HEK293 (cell line): Measurements from ENCODE around the gene VWCE.

Experiments used
- CTCF ChIA-PET: fragments of 350-600 bp; formaldehyde crosslinking; extraction: SDS; loops from one replicate; lab custom pipeline; 2021; ENCODE audit warnings: antibody characterized with exemption; lab: Yijun Ruan, JAX
- POLR2A ChIA-PET: fragments of 300-600 bp; formaldehyde crosslinking; extraction: SDS; loops from one replicate; lab custom pipeline; 2020; ENCODE audit warnings: antibody characterized with exemption, inconsistent platforms; lab: Yijun Ruan, JAX
- H3K27ac ChIP-seq: fragments of 200-500 bp; sonication (Bioruptor generic); 2 replicates; pipeline ENCODE4 v1.5.1; 2014; ENCODE audit warnings: low read depth, low read length, control low read depth, inconsistent platforms; ENCODE audit errors: extremely low read depth
- H3K36me3 ChIP-seq, 2 experiments: fragments of 200-500 bp in 1 of 2; sonication (Bioruptor generic) in 1 of 2; 1 replicate in 1 of 2; 2 replicates in 1 of 2; pipeline ENCODE4 v1.5.1; 2014 to 2017; ENCODE audit warnings: inconsistent platforms in 2 of 2, low read length in 2 of 2; ENCODE audit not compliant: control insufficient read depth in 2 of 2, insufficient read depth in 1 of 2
- H3K4me1 ChIP-seq: fragments of 200-500 bp; sonication (Bioruptor generic); 2 replicates; pipeline ENCODE4 v1.5.1; 2014; ENCODE audit warnings: mild to moderate bottlenecking, low read length, inconsistent platforms; ENCODE audit not compliant: control insufficient read depth, insufficient read depth
- H3K4me3 ChIP-seq: 2 replicates; pipeline ENCODE4 v1.5.1; 2011; ENCODE audit warnings: low read depth, mild to moderate bottlenecking, control low read depth, low read length, moderate library complexity
- H3K9me3 ChIP-seq: fragments of 200-500 bp; sonication (Bioruptor generic); 2 replicates; pipeline ENCODE4 v1.5.1; 2014; ENCODE audit warnings: low read depth, low read length, inconsistent platforms; ENCODE audit not compliant: control insufficient read depth, insufficient read depth
- FEZF1 ChIP-seq: fragments of 450-650 bp; formaldehyde crosslinking; IDR thresholded peaks from 2 replicates; pipeline ENCODE4 v1.5.1; 2016; ENCODE audit warnings: missing biosample characterization, missing genetic modification characterization
- HOXD13 ChIP-seq: sonication (generic); formaldehyde crosslinking; IDR thresholded peaks from 2 replicates; pipeline ENCODE4 v1.8.0; 2022; ENCODE audit warnings: missing genetic modification reagents, borderline replicate concordance
- KLF10 ChIP-seq: fragments of 450-650 bp; IDR thresholded peaks from 2 replicates; pipeline ENCODE4 v1.5.1; 2018; ENCODE audit warnings: missing biosample characterization, mild to moderate bottlenecking, missing genetic modification characterization
- MZF1 ChIP-seq: fragments of 450-650 bp; formaldehyde crosslinking; IDR thresholded peaks from 2 replicates; pipeline ENCODE4 v1.5.1; 2017; ENCODE audit warnings: missing biosample characterization, missing genetic modification characterization, borderline replicate concordance
- TRIM28 ChIP-seq: IDR thresholded peaks from 2 replicates; pipeline ENCODE4 v1.6.1; 2011; ENCODE audit warnings: low read length, control low read depth, borderline replicate concordance
- ZBTB20 ChIP-seq: fragments of 450-650 bp; formaldehyde crosslinking; IDR thresholded peaks from 2 replicates; pipeline ENCODE4 v1.5.1; 2016; ENCODE audit warnings: missing biosample characterization, missing genetic modification characterization
- ZFP69B ChIP-seq: fragments of 450-650 bp; formaldehyde crosslinking; IDR thresholded peaks from 2 replicates; pipeline ENCODE4 v1.5.1; 2016; ENCODE audit warnings: missing biosample characterization, missing genetic modification characterization
- ZNF112 ChIP-seq: fragments of 450-650 bp; formaldehyde crosslinking; IDR thresholded peaks from 2 replicates; pipeline ENCODE4 v1.5.0; 2017; ENCODE audit warnings: missing biosample characterization, missing genetic modification characterization
- ZNF114 ChIP-seq: fragments of 450-650 bp; formaldehyde crosslinking; IDR thresholded peaks from 2 replicates; pipeline ENCODE4 v1.5.0; 2017; ENCODE audit warnings: missing biosample characterization, missing genetic modification characterization
- ZNF121 ChIP-seq: fragments of 450-650 bp; formaldehyde crosslinking; IDR thresholded peaks from 2 replicates; pipeline ENCODE4 v1.5.1; 2016; ENCODE audit warnings: missing biosample characterization, missing genetic modification characterization
- ZNF132 ChIP-seq: fragments of 450-650 bp; formaldehyde crosslinking; IDR thresholded peaks from 2 replicates; pipeline ENCODE4 v1.5.1; 2017; ENCODE audit warnings: missing biosample characterization, missing genetic modification characterization, borderline replicate concordance
- ZNF133 ChIP-seq: fragments of 450-650 bp; formaldehyde crosslinking; IDR thresholded peaks from 2 replicates; pipeline ENCODE4 v1.5.1; 2016; ENCODE audit warnings: missing biosample characterization, missing genetic modification characterization
- ZNF138 ChIP-seq: fragments of 450-650 bp; formaldehyde crosslinking; IDR thresholded peaks from 2 replicates; pipeline ENCODE4 v1.5.1; 2016; ENCODE audit warnings: missing biosample characterization, missing genetic modification characterization, borderline replicate concordance
- ZNF174 ChIP-seq: fragments of 450-650 bp; formaldehyde crosslinking; IDR thresholded peaks from 2 replicates; pipeline ENCODE4 v1.5.0; 2017; ENCODE audit warnings: missing biosample characterization, mild to moderate bottlenecking, missing genetic modification characterization
- ZNF239 ChIP-seq: fragments of 450-650 bp; formaldehyde crosslinking; IDR thresholded peaks from 2 replicates; pipeline ENCODE4 v1.5.1; 2016; ENCODE audit warnings: missing biosample characterization, missing genetic modification characterization
- ZNF292 ChIP-seq: fragments of 450-650 bp; formaldehyde crosslinking; IDR thresholded peaks from 2 replicates; pipeline ENCODE4 v1.5.1; 2016; ENCODE audit warnings: low read depth, missing biosample characterization, missing genetic modification characterization, borderline replicate concordance
- ZNF530 ChIP-seq: fragments of 450-650 bp; formaldehyde crosslinking; IDR thresholded peaks from 2 replicates; pipeline ENCODE4 v1.5.1; 2016; ENCODE audit warnings: low read depth, missing biosample characterization, missing genetic modification characterization
- ZNF561 ChIP-seq: fragments of 450-650 bp; IDR thresholded peaks from 2 replicates; pipeline ENCODE4 v1.5.1; 2018; ENCODE audit warnings: missing biosample characterization, missing genetic modification characterization, borderline replicate concordance
- ZNF629 ChIP-seq: fragments of 450-650 bp; formaldehyde crosslinking; IDR thresholded peaks from 2 replicates; pipeline ENCODE4 v1.5.1; 2017; ENCODE audit warnings: missing biosample characterization, missing genetic modification characterization
- ZNF830 ChIP-seq: fragments of 450-650 bp; IDR thresholded peaks from 2 replicates; pipeline ENCODE4 v1.5.0; 2018; ENCODE audit warnings: missing biosample characterization, missing genetic modification characterization, low read depth, mild to moderate bottlenecking, moderate library complexity
- ZSCAN30 ChIP-seq: fragments of 450-650 bp; IDR thresholded peaks from 2 replicates; pipeline ENCODE4 v1.5.1; 2018; ENCODE audit warnings: missing biosample characterization, mild to moderate bottlenecking, missing genetic modification characterization, moderate library complexity
- TF ChIP-seq, protein P1 (sequence below): sonication (generic); formaldehyde crosslinking; IDR thresholded peaks from 2 replicates; pipeline ENCODE4 v1.8.1; 2022; ENCODE audit warnings: mild to moderate bottlenecking, moderate library complexity, missing genetic modification reagents
- TF ChIP-seq, protein P2 (sequence below): fragments of 450-650 bp; formaldehyde crosslinking; IDR thresholded peaks from 2 replicates; pipeline ENCODE4 v1.5.1; 2016; ENCODE audit warnings: missing biosample characterization, missing genetic modification characterization

The VWCE gene

DNA sequence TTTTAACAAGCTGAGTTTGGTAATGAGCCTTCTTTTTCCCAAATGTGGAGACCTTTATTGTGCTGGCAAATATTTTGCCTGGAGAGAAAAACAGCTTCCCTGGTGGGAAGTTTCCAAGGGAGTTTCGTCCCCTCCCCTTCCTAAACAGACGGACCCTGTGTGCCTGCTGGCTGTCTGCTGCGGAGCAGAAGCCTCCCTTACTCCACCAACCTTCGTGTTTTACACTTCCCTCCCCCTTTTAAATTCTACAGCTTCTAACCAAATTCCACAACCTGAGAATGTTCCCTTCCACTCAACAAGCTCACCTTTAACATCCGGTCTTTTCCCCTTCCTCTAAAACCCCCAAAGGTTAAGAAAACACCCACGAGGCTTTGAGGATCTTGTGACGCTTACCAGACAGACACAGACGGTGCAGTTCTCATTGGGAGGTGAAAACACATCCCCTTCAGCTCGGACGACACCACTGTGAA, 17.1 kb downstream of the VWCE start:
- H3K27ac ChIP-seq = no peak overlapping the region
- ChIA-PET POLR2A (no interaction called here), CTCF (interaction anchor here (0.6 kb wide), 1 partner anchor 107 kb away, joined by 3 read pairs; no protein-coding TSS in a partner anchor)
- TF ChIP-seq ZNF830 (tag by site-specific recombination) (no peak), ZNF530 (tag by site-specific recombination) (no peak), FEZF1 (no peak), ZFP69B (tag by site-specific recombination) (no peak), ZNF561 (no peak), ZNF133 (tag by site-specific recombination) (no peak)
- peaks cover 0 to 35% of the 10 kb centered on the region in 2 experiments; a peak in 1 of 3 replicates for H3K36me3 ChIP-seq
- no peak overlapping the region for H3K4me3 ChIP-seq
- H3K4me1 ChIP-seq = no peaks in the 10 kb centered on the region
- no peaks in the 10 kb centered on the region for H3K9me3 ChIP-seq

- Histone ChIP-seq H3K4me1 (no peaks in the 10 kb centered on the region), H3K4me3 (no peak overlapping the region), H3K9me3 (no peaks in the 10 kb centered on the region), H3K36me3 (peaks cover 0 to 28% of the 10 kb centered on the region in 2 experiments; a peak in 1 of 3 replicates), H3K27ac (no peak overlapping the region)
- ChIA-PET POLR2A (no interaction called here), CTCF (interaction anchor here (0.6 kb wide), 1 partner anchor 108 kb away, joined by 3 read pairs; no protein-coding TSS in a partner anchor)
- TF ChIP-seq ZNF629 (tag by site-specific recombination) = no peak
- TF ChIP-seq ZNF121 (tag by site-specific recombination) = peak; percentile 64; the same call in 1 of the 2 replicates
Observed at GRCh38 chr11:61277186-61278000, 17.7 kb downstream of the VWCE start.

DNA sequence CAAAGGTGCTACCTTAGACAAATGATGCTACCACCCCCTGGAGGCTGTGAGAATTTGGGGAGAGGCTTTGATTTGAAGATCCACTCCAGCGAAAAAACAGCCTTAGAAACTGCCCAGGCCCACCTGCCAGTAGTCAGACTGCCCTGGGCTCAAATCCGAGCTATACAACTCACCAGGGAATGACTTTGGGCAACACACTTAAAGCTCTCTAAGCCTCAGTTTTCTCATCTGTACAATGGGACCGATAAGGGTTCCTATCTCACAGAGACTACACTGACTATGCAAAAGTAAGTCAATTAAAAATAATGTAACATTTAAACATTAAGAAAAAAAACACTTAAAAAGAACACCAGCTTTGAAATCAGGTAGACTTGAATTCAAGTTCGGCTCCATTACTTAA, 19.9 kb downstream of the VWCE start:
- Histone ChIP-seq H3K27ac (no peak overlapping the region), H3K4me3 (no peak overlapping the region), H3K4me1 (no peaks in the 10 kb centered on the region), H3K36me3 (peaks cover 0 to 24% of the 10 kb centered on the region in 2 experiments; a peak in 1 of 3 replicates), H3K9me3 (no peaks in the 10 kb centered on the region)
- ChIA-PET CTCF (interaction anchor here (0.6 to 1.1 kb wide), 3 partner anchors 14 to 515 kb away, joined by 3 to 4 read pairs (median 3); no protein-coding TSS in a partner anchor), POLR2A (no interaction called here)
- TF ChIP-seq ZSCAN30 (tag by site-specific recombination) = no peak
- TF ChIP-seq KLF10 = no peak
- no peak for TF ChIP-seq ZNF112 (tag by site-specific recombination)
- no peak for TF ChIP-seq ZBTB20 (tag by site-specific recombination)
- no peak for TF ChIP-seq HOXD13

DNA sequence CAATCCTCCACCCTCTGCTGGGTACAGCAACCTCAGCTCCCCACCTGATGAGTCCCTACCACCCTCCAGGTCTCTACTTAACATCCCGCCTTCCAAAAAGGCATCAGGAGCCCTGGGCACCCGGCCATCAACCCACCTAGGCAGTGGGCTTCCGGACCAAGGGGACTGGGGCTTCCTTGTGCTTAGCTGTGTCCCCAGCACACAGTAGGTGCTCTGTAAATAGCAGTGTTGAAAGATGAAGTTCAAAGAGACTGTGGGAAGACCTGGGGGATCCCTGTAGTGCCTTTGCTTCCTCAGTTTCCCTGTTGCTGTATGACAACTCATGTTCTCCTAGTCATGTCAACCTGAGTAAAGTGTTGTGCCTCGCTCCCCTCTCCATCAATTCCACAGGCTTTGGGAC, 21.0 kb downstream of the VWCE start:
- Histone ChIP-seq H3K27ac (no peak overlapping the region), H3K36me3 (peaks cover 0 to 22% of the 10 kb centered on the region in 2 experiments; a peak in 1 of 3 replicates), H3K4me1 (no peaks in the 10 kb centered on the region), H3K9me3 (no peaks in the 10 kb centered on the region), H3K4me3 (no peak overlapping the region)
- POLR2A ChIA-PET = no interaction called here
- CTCF ChIA-PET = no interaction called here
- TF ChIP-seq, protein P1, sequence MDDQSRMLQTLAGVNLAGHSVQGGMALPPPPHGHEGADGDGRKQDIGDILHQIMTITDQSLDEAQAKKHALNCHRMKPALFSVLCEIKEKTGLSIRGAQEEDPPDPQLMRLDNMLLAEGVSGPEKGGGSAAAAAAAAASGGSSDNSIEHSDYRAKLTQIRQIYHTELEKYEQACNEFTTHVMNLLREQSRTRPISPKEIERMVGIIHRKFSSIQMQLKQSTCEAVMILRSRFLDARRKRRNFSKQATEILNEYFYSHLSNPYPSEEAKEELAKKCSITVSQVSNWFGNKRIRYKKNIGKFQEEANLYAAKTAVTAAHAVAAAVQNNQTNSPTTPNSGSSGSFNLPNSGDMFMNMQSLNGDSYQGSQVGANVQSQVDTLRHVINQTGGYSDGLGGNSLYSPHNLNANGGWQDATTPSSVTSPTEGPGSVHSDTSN (CRISPR knock-in tag) = no peak
- no peak for TF ChIP-seq ZNF138 (tag by site-specific recombination)
- no peak for TF ChIP-seq ZNF132 (tag by site-specific recombination)
- no peak for TF ChIP-seq ZNF239 (tag by site-specific recombination)
- TF ChIP-seq, protein P2, sequence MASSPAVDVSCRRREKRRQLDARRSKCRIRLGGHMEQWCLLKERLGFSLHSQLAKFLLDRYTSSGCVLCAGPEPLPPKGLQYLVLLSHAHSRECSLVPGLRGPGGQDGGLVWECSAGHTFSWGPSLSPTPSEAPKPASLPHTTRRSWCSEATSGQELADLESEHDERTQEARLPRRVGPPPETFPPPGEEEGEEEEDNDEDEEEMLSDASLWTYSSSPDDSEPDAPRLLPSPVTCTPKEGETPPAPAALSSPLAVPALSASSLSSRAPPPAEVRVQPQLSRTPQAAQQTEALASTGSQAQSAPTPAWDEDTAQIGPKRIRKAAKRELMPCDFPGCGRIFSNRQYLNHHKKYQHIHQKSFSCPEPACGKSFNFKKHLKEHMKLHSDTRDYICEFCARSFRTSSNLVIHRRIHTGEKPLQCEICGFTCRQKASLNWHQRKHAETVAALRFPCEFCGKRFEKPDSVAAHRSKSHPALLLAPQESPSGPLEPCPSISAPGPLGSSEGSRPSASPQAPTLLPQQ (tag by site-specific recombination) = no peak
- no peak for TF ChIP-seq ZNF292 (tag by site-specific recombination)
- TF ChIP-seq ZNF114 (tag by site-specific recombination) = no peak
- TF ChIP-seq ZNF133 (tag by site-specific recombination) = no peak
- TF ChIP-seq ZNF174 = no peak
- TF ChIP-seq ZNF112 (tag by site-specific recombination) = no peak
- TF ChIP-seq TRIM28 = no peak
- TF ChIP-seq MZF1 (tag by site-specific recombination) = no peak
